ENCODE measurements around the gene CCDC179. TPM values are rescaled to one million over a fixed set of nuclear protein-coding genes. Genes with fewer than 3 reads are reported as not detected.

Gene CCDC179
- total RNA-seq, 1 experiment from 2014 or later: not detected

DNA sequence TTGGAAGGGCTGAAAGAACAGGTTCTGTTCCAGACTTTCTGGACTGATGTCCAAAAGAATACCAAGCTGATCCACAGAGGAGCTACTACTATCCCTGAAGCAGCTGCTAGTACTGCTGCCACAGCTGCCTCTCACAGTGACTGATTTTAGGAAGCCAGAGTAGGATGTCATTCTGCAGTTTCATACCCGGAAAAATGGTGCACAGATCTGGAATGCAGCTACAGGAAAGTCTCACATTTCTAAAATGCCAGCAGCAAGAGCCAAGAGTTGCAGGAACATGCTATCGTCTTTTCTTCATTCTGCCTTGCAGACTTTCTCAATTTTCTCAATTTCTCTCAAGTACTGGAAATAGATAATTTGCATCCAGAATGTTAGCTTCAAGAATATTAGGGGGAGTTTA lies 19.4 kb upstream of the CCDC179 start:
- Histone ChIP-seq H3K4me3 (no peak overlapping the region), H3K79me2 (ENCODE audit: low read depth) (no peaks in the 10 kb centered on the region), H3K4me2 (no peak overlapping the region), H3K9me3 (ENCODE audit: insufficient read depth, low read depth) (no peaks in the 10 kb centered on the region), H4K20me1 (ENCODE audit: insufficient read depth) (no peaks in the 10 kb centered on the region), H3F3A (ENCODE audit: insufficient read depth, low read depth) (no peaks in the 10 kb centered on the region), H3K36me3 (ENCODE audit: low read depth) (no peaks in the 10 kb centered on the region), H2AFZ (no peak overlapping the region), H3K27me3 (ENCODE audit: insufficient read depth, low read depth) (no peaks in the 10 kb centered on the region), H3K9me2 (ENCODE audit: insufficient read depth) (no peaks in the 10 kb centered on the region), H3K27ac (no peak overlapping the region), H3K4me1 (replicated peaks; ENCODE audit: insufficient read depth) (no peaks in the 10 kb centered on the region)
- TF ChIP-seq EZH2 (IDR thresholded peaks at IDR 0.05; ENCODE audit: low read depth): no peak
- TF ChIP-seq, protein P1, sequence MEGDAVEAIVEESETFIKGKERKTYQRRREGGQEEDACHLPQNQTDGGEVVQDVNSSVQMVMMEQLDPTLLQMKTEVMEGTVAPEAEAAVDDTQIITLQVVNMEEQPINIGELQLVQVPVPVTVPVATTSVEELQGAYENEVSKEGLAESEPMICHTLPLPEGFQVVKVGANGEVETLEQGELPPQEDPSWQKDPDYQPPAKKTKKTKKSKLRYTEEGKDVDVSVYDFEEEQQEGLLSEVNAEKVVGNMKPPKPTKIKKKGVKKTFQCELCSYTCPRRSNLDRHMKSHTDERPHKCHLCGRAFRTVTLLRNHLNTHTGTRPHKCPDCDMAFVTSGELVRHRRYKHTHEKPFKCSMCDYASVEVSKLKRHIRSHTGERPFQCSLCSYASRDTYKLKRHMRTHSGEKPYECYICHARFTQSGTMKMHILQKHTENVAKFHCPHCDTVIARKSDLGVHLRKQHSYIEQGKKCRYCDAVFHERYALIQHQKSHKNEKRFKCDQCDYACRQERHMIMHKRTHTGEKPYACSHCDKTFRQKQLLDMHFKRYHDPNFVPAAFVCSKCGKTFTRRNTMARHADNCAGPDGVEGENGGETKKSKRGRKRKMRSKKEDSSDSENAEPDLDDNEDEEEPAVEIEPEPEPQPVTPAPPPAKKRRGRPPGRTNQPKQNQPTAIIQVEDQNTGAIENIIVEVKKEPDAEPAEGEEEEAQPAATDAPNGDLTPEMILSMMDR (conservative IDR thresholded peaks at IDR 0.05): no peak
- ChIA-PET POLR2A (ENCODE audit: unreplicated experiment) (no interaction called here), CTCF (no interaction called here)
- no TSS peak for BruUV-seq (replicated peaks)
- DNase-seq: peak in 1 of 2 experiments; percentile 5
- intact Hi-C loops (cut with micrococcal nuclease; ENCODE audit: unreplicated experiment): loop anchor here (5.0 kb wide), 2 partner anchors 233 to 1508 kb away; no protein-coding TSS in a partner anchor

DNA sequence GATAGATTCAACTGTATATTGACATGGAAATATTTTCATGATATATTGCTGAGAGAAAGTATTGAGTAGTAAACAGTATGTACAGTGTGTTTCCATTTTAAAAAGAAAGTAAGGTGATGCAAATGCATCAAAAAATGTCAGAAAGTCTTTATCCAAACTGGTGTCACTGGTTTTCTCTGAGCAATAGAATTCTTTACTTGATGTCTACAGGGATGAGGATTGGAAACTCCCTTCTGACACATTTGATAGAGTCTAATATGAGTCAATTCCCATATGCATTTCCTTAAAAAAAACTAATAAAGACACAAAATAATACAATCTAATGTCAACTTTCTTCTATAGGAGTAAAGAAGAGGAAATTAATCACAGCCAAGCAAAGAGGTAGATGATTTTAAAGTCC lies 18.3 kb upstream of the CCDC179 start:
- no peak overlapping the region for H3K4me2 ChIP-seq
- no TSS peak for BruUV-seq (replicated peaks)
- no peaks in the 10 kb centered on the region for H3F3A ChIP-seq (ENCODE audit: insufficient read depth, low read depth)
- TF ChIP-seq, protein P1 (conservative IDR thresholded peaks at IDR 0.05): no peak
- no peak for TF ChIP-seq EZH2 (IDR thresholded peaks at IDR 0.05; ENCODE audit: low read depth)
- no peaks in the 10 kb centered on the region for H3K9me3 ChIP-seq (ENCODE audit: insufficient read depth, low read depth)
- no peaks in the 10 kb centered on the region for H3K9me2 ChIP-seq (ENCODE audit: insufficient read depth)
- no peak overlapping the region for H2AFZ ChIP-seq
- H3K79me2 ChIP-seq (ENCODE audit: low read depth): no peaks in the 10 kb centered on the region
- no peaks in the 10 kb centered on the region for H3K36me3 ChIP-seq (ENCODE audit: low read depth)
- DNase-seq: no peak
- H3K27ac ChIP-seq: no peak overlapping the region
- H4K20me1 ChIP-seq (ENCODE audit: insufficient read depth): no peaks in the 10 kb centered on the region
- H3K4me1 ChIP-seq (replicated peaks; ENCODE audit: insufficient read depth): no peaks in the 10 kb centered on the region
- no peak overlapping the region for H3K4me3 ChIP-seq
- ChIA-PET CTCF (no interaction called here), POLR2A (ENCODE audit: unreplicated experiment) (no interaction called here)
- intact Hi-C loops (cut with micrococcal nuclease; ENCODE audit: unreplicated experiment): loop anchor here (5.0 kb wide), 2 partner anchors 234 to 1509 kb away; no protein-coding TSS in a partner anchor
- no peaks in the 10 kb centered on the region for H3K27me3 ChIP-seq (ENCODE audit: insufficient read depth, low read depth)

DNA sequence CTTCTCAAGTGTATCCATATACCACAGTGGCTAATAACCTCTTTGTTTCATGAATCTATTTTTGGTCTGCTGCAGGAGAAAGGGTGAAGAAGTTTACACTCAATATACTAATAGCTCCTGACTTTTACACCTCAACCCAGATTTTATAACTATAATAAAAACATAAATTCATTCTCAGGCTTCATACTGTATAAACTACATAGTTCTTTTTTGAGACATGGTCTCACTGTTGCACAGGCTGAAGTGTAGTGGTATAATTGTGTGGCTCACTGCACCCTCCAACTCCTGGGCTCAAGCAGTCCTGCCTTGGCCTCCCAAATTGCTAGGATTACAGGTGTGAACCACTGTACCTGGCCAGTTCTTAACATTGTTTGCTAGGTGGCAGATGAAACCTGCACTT lies 17.8 kb upstream of the CCDC179 start:
- H4K20me1 ChIP-seq (ENCODE audit: insufficient read depth): no peaks in the 10 kb centered on the region
- no peak overlapping the region for H2AFZ ChIP-seq
- H3K9me3 ChIP-seq (ENCODE audit: insufficient read depth, low read depth): no peaks in the 10 kb centered on the region
- no peak for DNase-seq
- CTCF ChIA-PET: no interaction called here
- no peaks in the 10 kb centered on the region for H3K79me2 ChIP-seq (ENCODE audit: low read depth)
- POLR2A ChIA-PET (ENCODE audit: unreplicated experiment): no interaction called here
- intact Hi-C loops (cut with micrococcal nuclease; ENCODE audit: unreplicated experiment): loop anchor here (5.0 kb wide), 2 partner anchors 234 to 1509 kb away; no protein-coding TSS in a partner anchor
- H3K9me2 ChIP-seq (ENCODE audit: insufficient read depth): no peaks in the 10 kb centered on the region
- no TSS peak for BruUV-seq (replicated peaks)
- H3K4me3 ChIP-seq: no peak overlapping the region
- no peak overlapping the region for H3K27ac ChIP-seq
- H3K27me3 ChIP-seq (ENCODE audit: insufficient read depth, low read depth): no peaks in the 10 kb centered on the region
- TF ChIP-seq EZH2 (IDR thresholded peaks at IDR 0.05; ENCODE audit: low read depth): no peak
- TF ChIP-seq, protein P1 (conservative IDR thresholded peaks at IDR 0.05): no peak
- no peaks in the 10 kb centered on the region for H3K4me1 ChIP-seq (replicated peaks; ENCODE audit: insufficient read depth)
- no peaks in the 10 kb centered on the region for H3K36me3 ChIP-seq (ENCODE audit: low read depth)
- H3K4me2 ChIP-seq: no peak overlapping the region
- H3F3A ChIP-seq (ENCODE audit: insufficient read depth, low read depth): no peaks in the 10 kb centered on the region
